GM21576 (cell line): ENCODE measurements around the gene EXOC4.

Experiments
- ATAC-seq: cut with Tn5 transposase; IDR thresholded peaks from one replicate; pipeline ENCODE4 v1.9.1; 2021; ENCODE audit warnings: mild to moderate bottlenecking, moderate library complexity; ENCODE audit not compliant: unreplicated experiment

Gene EXOC4

GRCh38 chr7:133739817-133740216 is 486.9 kb downstream of the EXOC4 start:
- ATAC-seq, result no peak

- ATAC-seq, result no peak
Observed at GRCh38 chr7:133741078-133741477, 488.2 kb downstream of the EXOC4 start.

GRCh38 chr7:133741703-133742102 is 488.8 kb downstream of the EXOC4 start:
- no peak for ATAC-seq

- no peak for ATAC-seq
Observed at GRCh38 chr7:133742709-133743538, 490.0 kb downstream of the EXOC4 start.

- no peak for ATAC-seq
Observed at GRCh38 chr7:133744451-133744850, 491.6 kb downstream of the EXOC4 start.

- no peak for ATAC-seq
Observed at GRCh38 chr7:133746305-133746704, 493.4 kb downstream of the EXOC4 start.

GRCh38 chr7:133746847-133747246 is 494.0 kb downstream of the EXOC4 start:
- ATAC-seq, result no peak

- ATAC-seq, result no peak
Observed at GRCh38 chr7:133748443-133749407, 495.8 kb downstream of the EXOC4 start.

GRCh38 chr7:133750287-133750686 is 497.4 kb downstream of the EXOC4 start:
- ATAC-seq, result no peak

GRCh38 chr7:133751079-133751478 is 498.2 kb downstream of the EXOC4 start:
- ATAC-seq, result no peak

GRCh38 chr7:133753513-133753912 is 500.6 kb downstream of the EXOC4 start:
- ATAC-seq, result no peak

- ATAC-seq, result no peak
Observed at GRCh38 chr7:133754708-133755107, 501.8 kb downstream of the EXOC4 start.

- ATAC-seq, result no peak
Observed at GRCh38 chr7:133755901-133756300, 503.0 kb downstream of the EXOC4 start.

- no peak for ATAC-seq
Observed at GRCh38 chr7:133761443-133761842, 508.6 kb downstream of the EXOC4 start.

GRCh38 chr7:133763076-133763640 is 510.3 kb downstream of the EXOC4 start:
- no peak for ATAC-seq

GRCh38 chr7:133769668-133770067 is 516.8 kb downstream of the EXOC4 start:
- no peak for ATAC-seq

GRCh38 chr7:133770863-133771492 is 518.1 kb downstream of the EXOC4 start:
- ATAC-seq, result no peak

- no peak for ATAC-seq
Observed at GRCh38 chr7:133771788-133772419, 519.0 kb downstream of the EXOC4 start.

- ATAC-seq, result no peak
Observed at GRCh38 chr7:133773601-133774000, 520.7 kb downstream of the EXOC4 start.

GRCh38 chr7:133775201-133775600 is 522.3 kb downstream of the EXOC4 start:
- ATAC-seq, result no peak
